Osteocyte (in vitro differentiated cells): ENCODE measurements around the gene RNF224. TPM values are rescaled to one million over a fixed set of nuclear protein-coding genes. Genes with fewer than 3 reads are reported as not detected.

Experiments
- DNase-seq: peaks from one replicate; pipeline ENCODE4 v3.0.0; 2021; ENCODE audit warnings: mixed read lengths; ENCODE audit not compliant: unreplicated experiment; ENCODE audit errors: extremely low spot score
- H3K27ac Mint-ChIP-seq: one replicate; pipeline ENCODE4 v1.8.0; 2021; ENCODE audit warnings: mild to moderate bottlenecking, mixed read lengths; ENCODE audit not compliant: unreplicated experiment
- H3K27me3 Mint-ChIP-seq: one replicate; pipeline ENCODE4 v1.8.0; 2021; ENCODE audit warnings: mixed read lengths; ENCODE audit not compliant: unreplicated experiment
- H3K36me3 Mint-ChIP-seq: one replicate; pipeline ENCODE4 v1.8.0; 2021; ENCODE audit warnings: mixed read lengths; ENCODE audit not compliant: unreplicated experiment
- H3K4me1 Mint-ChIP-seq: one replicate; pipeline ENCODE4 v1.8.0; 2021; ENCODE audit warnings: mixed read lengths; ENCODE audit not compliant: unreplicated experiment
- H3K4me3 Mint-ChIP-seq: one replicate; pipeline ENCODE4 v1.8.0; 2021; ENCODE audit warnings: mild to moderate bottlenecking, moderate library complexity, mixed read lengths; ENCODE audit not compliant: unreplicated experiment
- H3K9me3 Mint-ChIP-seq: one replicate; pipeline ENCODE4 v1.8.0; 2021; ENCODE audit warnings: mixed read lengths; ENCODE audit not compliant: unreplicated experiment
- CTCF ChIP-seq: fragments of 200-600 bp; sonication (generic); IDR thresholded peaks from 2 replicates; pipeline ENCODE4 v1.5.0; 2021; ENCODE audit warnings: antibody characterized with exemption, mild to moderate bottlenecking, moderate library complexity
- total RNA-seq: library from RNA; stranded (reverse); gene quantifications from 2 replicates; pipeline ENCODE4 v1.2.1, GENCODE V29; 2021

Gene RNF224
- total RNA-seq, 1 donor from 2014 or later: not detected

- H3K27ac Mint-ChIP-seq: no peak overlapping the region
- peaks cover 15% of the 10 kb centered on the region for H3K36me3 Mint-ChIP-seq
- no peak for DNase-seq
- H3K4me1 Mint-ChIP-seq: peaks cover 17% of the 10 kb centered on the region
- H3K4me3 Mint-ChIP-seq: no peak overlapping the region
- H3K9me3 Mint-ChIP-seq: no peaks in the 10 kb centered on the region
- H3K27me3 Mint-ChIP-seq: no peaks in the 10 kb centered on the region
- no peak for TF ChIP-seq CTCF
Observed at GRCh38 chr9:137265496-137266161, 38.3 kb downstream of the RNF224 start.

- Mint-ChIP-seq H3K9me3 (no peaks in the 10 kb centered on the region), H3K27me3 (no peaks in the 10 kb centered on the region), H3K36me3 (peaks cover 15% of the 10 kb centered on the region), H3K27ac (no peak overlapping the region), H3K4me1 (peaks cover 17% of the 10 kb centered on the region), H3K4me3 (no peak overlapping the region)
- no peak for TF ChIP-seq CTCF
- no peak for DNase-seq
Observed at GRCh38 chr9:137266162-137266527, 38.8 kb downstream of the RNF224 start.

- no peak for TF ChIP-seq CTCF
- H3K4me1 Mint-ChIP-seq: peaks cover 13% of the 10 kb centered on the region
- H3K9me3 Mint-ChIP-seq: no peaks in the 10 kb centered on the region
- no peak overlapping the region for H3K27ac Mint-ChIP-seq
- H3K4me3 Mint-ChIP-seq: no peak overlapping the region
- no peaks in the 10 kb centered on the region for H3K27me3 Mint-ChIP-seq
- no peak for DNase-seq
- peaks cover 18% of the 10 kb centered on the region for H3K36me3 Mint-ChIP-seq
Observed at GRCh38 chr9:137266585-137267453, 39.5 kb downstream of the RNF224 start.

- Mint-ChIP-seq H3K4me1 (peaks cover 10% of the 10 kb centered on the region), H3K36me3 (peaks cover 18% of the 10 kb centered on the region), H3K9me3 (no peaks in the 10 kb centered on the region), H3K4me3 (no peak overlapping the region), H3K27ac (peak overlapping the region; percentile 27), H3K27me3 (no peaks in the 10 kb centered on the region)
- DNase-seq: no peak
- TF ChIP-seq CTCF: no peak
Observed at GRCh38 chr9:137267933-137268355, 40.6 kb downstream of the RNF224 start.

- no peak for TF ChIP-seq CTCF
- Mint-ChIP-seq H3K27me3 (no peaks in the 10 kb centered on the region), H3K4me1 (peaks cover 10% of the 10 kb centered on the region), H3K27ac (peak overlapping the region; percentile 49), H3K36me3 (peaks cover 18% of the 10 kb centered on the region), H3K9me3 (no peaks in the 10 kb centered on the region), H3K4me3 (no peak overlapping the region)
- no peak for DNase-seq
Observed at GRCh38 chr9:137268538-137269201, 41.4 kb downstream of the RNF224 start.
